ENCODE measurements around the gene STBD1.

STBD1 gene

DNA sequence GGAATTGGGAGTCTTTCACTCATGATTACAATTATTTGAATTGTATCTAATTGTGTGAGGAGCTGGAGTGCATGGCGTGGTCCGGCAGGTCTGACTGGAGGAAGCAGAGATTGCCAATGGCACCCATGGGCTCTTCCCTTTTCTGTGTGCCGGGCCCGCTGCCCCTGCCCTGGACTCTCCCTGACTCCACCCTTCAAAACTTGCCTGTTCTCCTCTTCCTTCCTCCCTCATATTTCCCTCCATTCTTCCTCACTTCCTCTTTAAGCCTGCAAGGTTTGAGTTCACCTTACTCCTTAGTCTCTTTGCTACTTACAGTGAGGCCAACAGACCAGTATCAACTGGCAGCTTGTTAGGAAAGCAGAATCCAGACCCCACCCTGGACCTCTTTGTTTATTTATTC lies 6.5 kb upstream of the STBD1 start:
- Histone ChIP-seq H3K9me2 (replicated peaks; ENCODE audit: low read depth, low read length) (no peaks in the 10 kb centered on the region), H4K20me1 (ENCODE audit: insufficient read depth, low read length, poor library complexity, severe bottlenecking) (no peaks in the 10 kb centered on the region), H2AFZ (ENCODE audit: low read length) (0 out of 2 replicates have a peak overlapping the region, but pooled peaks have one; percentile 3), H3K36me3 (ENCODE audit: insufficient read depth, low read length) (no peaks in the 10 kb centered on the region), H3K9me3 (ENCODE audit: insufficient read depth, low read depth, low read length) (peaks cover 12% of the 10 kb centered on the region; the same call in 1 of the 2 replicates), H3K4me3 (ENCODE audit: low read length, poor library complexity, severe bottlenecking) (peak overlapping the region; percentile 7), H3K4me1 (ENCODE audit: insufficient read depth, low read length, poor library complexity, severe bottlenecking) (peaks cover 46% of the 10 kb centered on the region), H3K79me2 (ENCODE audit: insufficient read depth, low read length) (peaks cover 14% of the 10 kb centered on the region; the same call in 1 of the 2 replicates), H3K27me3 (ENCODE audit: insufficient read depth, low read length, poor library complexity, severe bottlenecking) (no peaks in the 10 kb centered on the region), H3K9ac (ENCODE audit: low read depth, low read length, poor library complexity, severe bottlenecking) (peak overlapping the region; percentile 36), H3F3A (ENCODE audit: low read depth) (peaks cover 18% of the 10 kb centered on the region), H3K4me2 (ENCODE audit: low read depth, low read length, poor library complexity, severe bottlenecking) (peak overlapping the region; percentile 55)
- TF ChIP-seq CTCF (conservative IDR thresholded peaks at IDR 0.05; ENCODE audit: low read length) = no peak

DNA sequence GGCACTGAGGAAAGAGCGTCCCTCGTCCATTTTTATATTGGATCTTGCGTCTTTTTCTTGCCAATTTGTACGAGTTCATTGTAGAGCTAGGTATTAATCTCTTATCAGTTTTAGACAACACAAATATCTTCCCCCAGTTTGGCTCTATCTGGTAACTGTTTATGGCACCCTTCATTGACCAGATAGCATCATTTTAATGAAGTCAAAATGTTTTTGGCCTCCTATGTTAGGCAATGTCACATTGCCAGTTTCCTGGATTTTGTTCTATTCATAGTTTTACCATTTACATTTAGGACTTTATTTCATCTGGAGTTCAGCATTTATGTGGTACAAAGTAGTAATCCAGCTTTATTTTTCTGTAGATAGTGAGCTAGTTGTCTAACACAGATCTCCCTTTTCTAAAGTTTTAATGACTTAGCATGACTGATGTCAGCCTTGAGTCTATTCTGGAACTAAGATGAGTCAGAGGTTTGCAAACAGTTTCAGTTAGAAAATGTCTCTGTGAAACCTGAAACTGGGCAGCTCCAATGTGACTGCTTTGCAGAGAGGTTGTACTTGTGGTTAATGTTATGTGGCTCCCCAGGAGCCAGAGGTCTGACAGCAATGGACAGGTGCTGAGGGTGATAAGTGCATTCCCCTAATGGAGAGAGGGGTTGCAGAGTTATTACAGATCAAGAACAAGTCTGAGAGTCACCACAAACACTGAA lies 5.3 kb upstream of the STBD1 start:
- no peaks in the 10 kb centered on the region for H3K27me3 ChIP-seq (ENCODE audit: insufficient read depth, low read length, poor library complexity, severe bottlenecking)
- peaks cover 54% of the 10 kb centered on the region for H3K4me1 ChIP-seq (ENCODE audit: insufficient read depth, low read length, poor library complexity, severe bottlenecking)
- H3K79me2 ChIP-seq (ENCODE audit: insufficient read depth, low read length) = peaks cover 25% of the 10 kb centered on the region; the same call in 1 of the 2 replicates
- H3K9ac ChIP-seq (ENCODE audit: low read depth, low read length, poor library complexity, severe bottlenecking) = peak overlapping the region; percentile 36
- no peaks in the 10 kb centered on the region for H3K36me3 ChIP-seq (ENCODE audit: insufficient read depth, low read length)
- peak overlapping the region; percentile 30 for H3K4me3 ChIP-seq (ENCODE audit: low read length, poor library complexity, severe bottlenecking)
- H4K20me1 ChIP-seq (ENCODE audit: insufficient read depth, low read length, poor library complexity, severe bottlenecking) = no peaks in the 10 kb centered on the region
- peaks cover 12% of the 10 kb centered on the region; the same call in 1 of the 2 replicates for H3K9me3 ChIP-seq (ENCODE audit: insufficient read depth, low read depth, low read length)
- peaks cover 18% of the 10 kb centered on the region for H3F3A ChIP-seq (ENCODE audit: low read depth)
- no peaks in the 10 kb centered on the region for H3K9me2 ChIP-seq (replicated peaks; ENCODE audit: low read depth, low read length)
- TF ChIP-seq CTCF (conservative IDR thresholded peaks at IDR 0.05; ENCODE audit: low read length) = no peak
- TF ChIP-seq EZH2phosphoT487 (IDR thresholded peaks at IDR 0.05; ENCODE audit: borderline replicate concordance) = no peak
- no peak overlapping the region for H2AFZ ChIP-seq (ENCODE audit: low read length)
- peak overlapping the region; percentile 55 for H3K4me2 ChIP-seq (ENCODE audit: low read depth, low read length, poor library complexity, severe bottlenecking)

DNA sequence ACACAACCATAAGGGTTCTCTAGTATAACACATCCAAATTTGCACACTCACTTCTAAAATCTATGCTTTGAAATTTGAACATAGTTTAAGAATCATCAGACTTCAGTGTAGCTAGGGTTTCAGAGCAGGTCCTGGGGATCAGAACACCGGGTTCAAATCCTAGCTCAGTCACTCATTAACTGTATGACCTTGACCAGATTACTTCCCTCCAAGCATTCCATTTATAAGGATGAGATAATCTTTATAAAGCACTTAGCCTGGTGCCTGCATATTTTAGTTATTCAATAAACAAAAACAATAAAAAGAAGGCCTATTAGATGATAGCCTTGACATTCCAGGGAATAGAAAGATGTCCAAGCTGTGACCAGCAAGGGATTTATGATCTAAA lies 4.8 kb upstream of the STBD1 start:
- Histone ChIP-seq H3K4me2 (ENCODE audit: low read depth, low read length, poor library complexity, severe bottlenecking) (peak overlapping the region; percentile 55), H3K4me3 (ENCODE audit: low read length, poor library complexity, severe bottlenecking) (peak overlapping the region; percentile 24), H4K20me1 (ENCODE audit: insufficient read depth, low read length, poor library complexity, severe bottlenecking) (no peaks in the 10 kb centered on the region), H3K36me3 (ENCODE audit: insufficient read depth, low read length) (no peaks in the 10 kb centered on the region), H3K9me3 (ENCODE audit: insufficient read depth, low read depth, low read length) (peaks cover 11% of the 10 kb centered on the region; the same call in 1 of the 2 replicates), H2AFZ (ENCODE audit: low read length) (no peak overlapping the region), H3K9ac (ENCODE audit: low read depth, low read length, poor library complexity, severe bottlenecking) (peak overlapping the region; percentile 11), H3K4me1 (ENCODE audit: insufficient read depth, low read length, poor library complexity, severe bottlenecking) (peaks cover 54% of the 10 kb centered on the region), H3K79me2 (ENCODE audit: insufficient read depth, low read length) (peaks cover 29% of the 10 kb centered on the region; the same call in 1 of the 2 replicates), H3F3A (ENCODE audit: low read depth) (peaks cover 18% of the 10 kb centered on the region), H3K27me3 (ENCODE audit: insufficient read depth, low read length, poor library complexity, severe bottlenecking) (no peaks in the 10 kb centered on the region), H3K9me2 (replicated peaks; ENCODE audit: low read depth, low read length) (no peaks in the 10 kb centered on the region)
- no peak for TF ChIP-seq EZH2phosphoT487 (IDR thresholded peaks at IDR 0.05; ENCODE audit: borderline replicate concordance)
- TF ChIP-seq CTCF (conservative IDR thresholded peaks at IDR 0.05; ENCODE audit: low read length) = no peak
